H9 (cell line): ENCODE data around the gene KAT14. TPM values are rescaled to one million over a fixed set of nuclear protein-coding genes. Genes with fewer than 3 reads are reported as not detected.

Experiments
- DNase-seq: peaks from one replicate; pipeline ENCODE4 v3.0.0-alpha.2; 2017
- H2AFZ ChIP-seq: one replicate; pipeline ENCODE4 v1.6.1; 2013; ENCODE audit warnings: mild to moderate bottlenecking, low read length, control low read depth, moderate library complexity
- H2AK5ac ChIP-seq: 2 replicates; pipeline ENCODE4 v1.6.1; 2013; ENCODE audit warnings: low read length, control low read depth, mixed read lengths; ENCODE audit not compliant: insufficient read length
- H2BK120ac ChIP-seq: one replicate; pipeline ENCODE4 v1.6.1; 2013; ENCODE audit warnings: low read depth, mild to moderate bottlenecking, low read length, control low read depth, inconsistent platforms; ENCODE audit not compliant: poor library complexity, severe bottlenecking
- H2BK12ac ChIP-seq: 2 replicates; pipeline ENCODE4 v1.6.1; 2013; ENCODE audit warnings: low read length, control low read depth, mixed read lengths, low read depth; ENCODE audit not compliant: insufficient read length
- H2BK15ac ChIP-seq: 2 replicates; pipeline ENCODE4 v1.6.1; 2013; ENCODE audit warnings: low read depth, low read length, control low read depth
- H2BK20ac ChIP-seq: one replicate; pipeline ENCODE4 v1.6.1; 2013; ENCODE audit warnings: low read depth, mild to moderate bottlenecking, low read length, control low read depth, inconsistent platforms; ENCODE audit not compliant: poor library complexity, severe bottlenecking
- H2BK5ac ChIP-seq: 2 replicates; pipeline ENCODE4 v1.6.1; 2013; ENCODE audit warnings: low read length, control low read depth, mixed read lengths; ENCODE audit not compliant: insufficient read length
- H3K14ac ChIP-seq: 2 replicates; pipeline ENCODE4 v1.6.1; 2013; ENCODE audit warnings: low read length, control low read depth; ENCODE audit not compliant: insufficient read depth
- H3K18ac ChIP-seq: 2 replicates; pipeline ENCODE4 v1.6.1; 2013; ENCODE audit warnings: low read depth, mild to moderate bottlenecking, mixed read lengths, low read length, control low read depth; ENCODE audit not compliant: insufficient read length
- H3K23ac ChIP-seq: 2 replicates; pipeline ENCODE4 v1.6.1; 2013; ENCODE audit warnings: low read length, control low read depth, mixed read lengths, low read depth; ENCODE audit not compliant: insufficient read length
- H3K23me2 ChIP-seq: 2 replicates; pipeline ENCODE4 v1.6.1; 2013; ENCODE audit warnings: low read depth, mild to moderate bottlenecking, mixed read lengths, low read length, control low read depth; ENCODE audit not compliant: insufficient read length, poor library complexity, severe bottlenecking
- H3K27ac ChIP-seq: 2 replicates; pipeline ENCODE4 v1.5.1; 2013; ENCODE audit warnings: low read length, control low read depth, mixed read lengths, low read depth; ENCODE audit not compliant: insufficient read length
- H3K27me3 ChIP-seq: 2 replicates; pipeline ENCODE4 v1.6.1; 2013; ENCODE audit warnings: low read length, control low read depth, inconsistent platforms; ENCODE audit not compliant: insufficient read depth
- H3K4ac ChIP-seq: 2 replicates; pipeline ENCODE4 v1.6.1; 2013; ENCODE audit warnings: low read depth, mild to moderate bottlenecking, control low read depth, inconsistent platforms, low read length, moderate library complexity
- H3K4me1 ChIP-seq: 2 replicates; pipeline ENCODE4 v1.6.1; 2013; ENCODE audit warnings: low read length, control low read depth, inconsistent platforms; ENCODE audit not compliant: insufficient read depth
- H3K4me2 ChIP-seq: 2 replicates; pipeline ENCODE4 v1.6.1; 2013; ENCODE audit warnings: low read length, control low read depth, mixed read lengths; ENCODE audit not compliant: insufficient read length, insufficient read depth
- H3K56ac ChIP-seq: 2 replicates; pipeline ENCODE4 v1.6.1; 2013; ENCODE audit warnings: low read depth, mild to moderate bottlenecking, mixed read lengths, low read length, control low read depth; ENCODE audit not compliant: insufficient read length
- H3K79me1 ChIP-seq: 2 replicates; pipeline ENCODE4 v1.6.1; 2013; ENCODE audit warnings: low read depth, mild to moderate bottlenecking, moderate library complexity, low read length, control low read depth, inconsistent platforms; ENCODE audit not compliant: insufficient read depth, poor library complexity, severe bottlenecking
- H3K79me2 ChIP-seq: 2 replicates; pipeline ENCODE4 v1.6.1; 2013; ENCODE audit warnings: low read length, control low read depth, inconsistent platforms; ENCODE audit not compliant: insufficient read depth
- H3K9ac ChIP-seq: 2 replicates; pipeline ENCODE4 v1.6.1; 2013; ENCODE audit warnings: low read length, control low read depth, mixed read lengths; ENCODE audit not compliant: insufficient read length; ENCODE audit errors: extremely low read depth
- H3K9me3 ChIP-seq: one replicate; pipeline ENCODE4 v1.6.1; 2013; ENCODE audit warnings: low read depth, low read length, inconsistent platforms; ENCODE audit not compliant: control insufficient read depth
- H3T11ph ChIP-seq: one replicate; pipeline ENCODE4 v1.6.1; 2013; ENCODE audit warnings: mild to moderate bottlenecking, low read length, control low read depth, inconsistent platforms
- H4K20me1 ChIP-seq: one replicate; pipeline ENCODE4 v1.6.1; 2013; ENCODE audit not compliant: control insufficient read depth, insufficient read length, insufficient read depth
- H4K5ac ChIP-seq: 2 replicates; pipeline ENCODE4 v1.6.1; 2013; ENCODE audit warnings: low read depth, mild to moderate bottlenecking, mixed read lengths, low read length, control low read depth; ENCODE audit not compliant: insufficient read length
- H4K8ac ChIP-seq: replicated peaks from 2 replicates; pipeline ENCODE4 v1.6.1; 2013; ENCODE audit warnings: low read length, control low read depth, mixed read lengths, low read depth; ENCODE audit not compliant: insufficient read length
- H4K91ac ChIP-seq: 2 replicates; pipeline ENCODE4 v1.6.1; 2013; ENCODE audit warnings: low read depth, mild to moderate bottlenecking, moderate library complexity, mixed read lengths, low read length, control low read depth; ENCODE audit not compliant: insufficient read length
- H3K27ac Mint-ChIP-seq, 3 experiments: 2 replicates in 2 of 3; 3 replicates in 1 of 3; pipeline ENCODE4 v1.8.0; 2020 to 2021; ENCODE audit warnings: mixed read lengths in 3 of 3, mild to moderate bottlenecking in 1 of 3, moderate library complexity in 1 of 3
- H3K27me3 Mint-ChIP-seq: 2 replicates; pipeline ENCODE4 v1.8.0; 2021; ENCODE audit warnings: low read depth, mild to moderate bottlenecking, moderate library complexity, mixed read lengths
- H3K36me3 Mint-ChIP-seq, 3 experiments: 2 replicates in 2 of 3; 3 replicates in 1 of 3; pipeline ENCODE4 v1.8.0; 2020 to 2021; ENCODE audit warnings: low read depth in 3 of 3, mixed read lengths in 3 of 3; ENCODE audit not compliant: insufficient read depth in 1 of 3
- H3K4me1 Mint-ChIP-seq, 2 experiments: 2 replicates each; pipeline ENCODE4 v1.8.0; 2020; ENCODE audit warnings: mixed read lengths in 2 of 2
- H3K4me3 Mint-ChIP-seq, 2 experiments: 2 replicates in 1 of 2; 3 replicates in 1 of 2; pipeline ENCODE4 v1.8.0; 2020 to 2021; ENCODE audit warnings: mild to moderate bottlenecking in 2 of 2, mixed read lengths in 2 of 2, moderate library complexity in 1 of 2
- H3K9me3 Mint-ChIP-seq, 2 experiments: 2 replicates in 1 of 2; 3 replicates in 1 of 2; pipeline ENCODE4 v1.8.0; 2020; ENCODE audit warnings: mild to moderate bottlenecking in 2 of 2, mixed read lengths in 2 of 2, moderate library complexity in 1 of 2
- WGBS: extraction: QIAGEN DNeasy Blood & Tissue Kit; methylation state at CpG from one replicate; pipeline ENCODE4 v1.1.7; 2013; ENCODE audit warnings: missing lambda C conversion rate, low lambda C conversion rate, mixed read lengths; ENCODE audit not compliant: insufficient read length; ENCODE audit errors: extremely low coverage; 5-methylcytosine and 5-hydroxymethylcytosine counted together
- total RNA-seq: library from RNA; stranded (reverse); gene quantifications from 2 replicates; pipeline ENCODE4 v1.2.1, GENCODE V29; 2021
- TF ChIP-seq, protein P1 (sequence below): fragments of 200-600 bp; sonication (generic); conservative IDR thresholded peaks from 3 replicates; pipeline ENCODE4 v1.8.0; 2021; ENCODE audit warnings: antibody characterized with exemption, mild to moderate bottlenecking

KAT14 gene
- total RNA-seq, 1 experiment from 2014 or later: 19.2 TPM

DNA sequence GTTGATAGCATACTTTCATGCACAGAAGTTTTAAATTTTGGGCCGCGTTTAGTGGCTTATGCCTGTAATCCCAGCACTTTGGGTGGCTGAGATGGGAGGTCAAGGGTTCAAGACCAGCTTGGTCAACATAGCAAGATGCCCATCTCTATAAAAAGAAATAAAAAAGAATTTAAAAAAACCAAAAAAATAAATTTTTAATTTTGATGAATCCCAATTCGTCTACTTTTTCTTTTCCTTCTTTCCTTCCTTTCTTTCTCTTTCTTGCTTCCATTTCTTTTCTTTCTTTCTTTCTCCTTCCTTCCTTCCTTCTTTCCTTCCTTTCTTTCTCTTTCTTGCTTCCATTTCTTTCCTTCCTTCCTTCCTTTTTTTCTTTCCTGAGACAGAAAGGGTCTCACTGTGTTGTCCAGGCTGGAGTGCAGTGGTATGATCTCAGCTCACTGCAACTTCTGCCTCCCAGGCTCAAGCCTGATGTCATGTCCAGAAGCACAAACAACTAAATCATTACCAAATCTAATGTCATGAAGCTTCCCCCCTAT, 95.8 kb downstream of the KAT14 start:
- H3K4me1 ChIP-seq: peaks cover 3% of the 10 kb centered on the region; the same call in 1 of the 2 replicates
- peaks cover 0 to 3% of the 10 kb centered on the region in 2 experiments; a peak in 1 of 4 replicates for H3K4me1 Mint-ChIP-seq

More for the DNA sequence above, 95.8 kb downstream of the KAT14 start:
- H2BK5ac ChIP-seq: no peak overlapping the region
- H2BK120ac ChIP-seq: no peak overlapping the region
- H3K79me2 ChIP-seq: no peaks in the 10 kb centered on the region
- no peak overlapping the region for H3K4me2 ChIP-seq
- no peaks in the 10 kb centered on the region for H3K9me3 ChIP-seq
- TF ChIP-seq, protein P1, sequence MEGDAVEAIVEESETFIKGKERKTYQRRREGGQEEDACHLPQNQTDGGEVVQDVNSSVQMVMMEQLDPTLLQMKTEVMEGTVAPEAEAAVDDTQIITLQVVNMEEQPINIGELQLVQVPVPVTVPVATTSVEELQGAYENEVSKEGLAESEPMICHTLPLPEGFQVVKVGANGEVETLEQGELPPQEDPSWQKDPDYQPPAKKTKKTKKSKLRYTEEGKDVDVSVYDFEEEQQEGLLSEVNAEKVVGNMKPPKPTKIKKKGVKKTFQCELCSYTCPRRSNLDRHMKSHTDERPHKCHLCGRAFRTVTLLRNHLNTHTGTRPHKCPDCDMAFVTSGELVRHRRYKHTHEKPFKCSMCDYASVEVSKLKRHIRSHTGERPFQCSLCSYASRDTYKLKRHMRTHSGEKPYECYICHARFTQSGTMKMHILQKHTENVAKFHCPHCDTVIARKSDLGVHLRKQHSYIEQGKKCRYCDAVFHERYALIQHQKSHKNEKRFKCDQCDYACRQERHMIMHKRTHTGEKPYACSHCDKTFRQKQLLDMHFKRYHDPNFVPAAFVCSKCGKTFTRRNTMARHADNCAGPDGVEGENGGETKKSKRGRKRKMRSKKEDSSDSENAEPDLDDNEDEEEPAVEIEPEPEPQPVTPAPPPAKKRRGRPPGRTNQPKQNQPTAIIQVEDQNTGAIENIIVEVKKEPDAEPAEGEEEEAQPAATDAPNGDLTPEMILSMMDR: no peak
- no peak overlapping the region for H3K9ac ChIP-seq
- H2BK15ac ChIP-seq: no peak overlapping the region
- no peak overlapping the region for H4K91ac ChIP-seq
- H3K23ac ChIP-seq: no peak overlapping the region
- H2BK20ac ChIP-seq: no peak overlapping the region
- no peak overlapping the region for H2AFZ ChIP-seq
- H3K23me2 ChIP-seq: no peaks in the 10 kb centered on the region
- no peaks in the 10 kb centered on the region for H3K36me3 Mint-ChIP-seq
- H2BK12ac ChIP-seq: no peak overlapping the region
- H2AK5ac ChIP-seq: no peak overlapping the region
- H3K14ac ChIP-seq: no peak overlapping the region
- H4K20me1 ChIP-seq: no peaks in the 10 kb centered on the region
- no peak overlapping the region for H3K27ac ChIP-seq
- H3K27me3 ChIP-seq: no peaks in the 10 kb centered on the region
- no peaks in the 10 kb centered on the region for H3K79me1 ChIP-seq
- H3T11ph ChIP-seq: no peak overlapping the region
- no peak for DNase-seq
- no peaks in the 10 kb centered on the region for H3K27me3 Mint-ChIP-seq
- H3K18ac ChIP-seq: no peak overlapping the region
- no peak overlapping the region for H3K4me3 Mint-ChIP-seq
- no CpG with 5 or more reads among the region's 3 CpGs for WGBS
- H3K27ac Mint-ChIP-seq: no peak overlapping the region
- H4K8ac ChIP-seq: no peak overlapping the region
- no peak overlapping the region for H3K56ac ChIP-seq
- H3K9me3 Mint-ChIP-seq: no peaks in the 10 kb centered on the region
- no peak overlapping the region for H3K4ac ChIP-seq
- H4K5ac ChIP-seq: no peak overlapping the region

Other genes starting within 250 kb of the KAT14 start
- gene SNX5, start 169.1 kb upstream of the KAT14 start, total RNA-seq: 179 and 194 TPM in 2 replicates
- 47.7 and 48.9 TPM in 2 replicates for gene MGME1, start 168.8 kb upstream of the KAT14 start, total RNA-seq
- gene OVOL2, start 79.9 kb upstream of the KAT14 start, total RNA-seq: 5.8 and 6.4 TPM in 2 replicates
- 24.1 and 25.0 TPM in 2 replicates for gene PET117, start within 50 bp of the KAT14 start, total RNA-seq
- gene ZNF133, start 150.7 kb downstream of the KAT14 start, total RNA-seq: 10.1 and 11.0 TPM in 2 replicates